HepG2 (cell line): ENCODE data around the gene MRPL51. TPM values are rescaled to one million over a fixed set of nuclear protein-coding genes. Genes with fewer than 3 reads are reported as not detected.

Source experiments
- ATAC-seq: fragments of 200-7000 bp; cut with Tn5 transposase; 3 replicates; pipeline ENCODE4 v1.9.1; 2020; ENCODE audit warnings: mild to moderate bottlenecking, moderate library complexity
- BruUV-seq: library from RNA; stranded (reverse); fragments of 400-500 nt; replicated peaks from 2 replicates; lab custom pipeline; 2021; lab: Mats Ljungman, UMichigan
- CTCF ChIA-PET: fragments of 300-600 bp; formaldehyde crosslinking; extraction: SDS; loops from one replicate; lab custom pipeline; 2021; ENCODE audit warnings: low total read pairs, inconsistent platforms, low intra/inter-chr PET ratio; lab: Yijun Ruan, JAX
- POLR2A ChIA-PET: fragments of 350-600 bp; sonication (Branson Sonifier 250); formaldehyde crosslinking; loops from one replicate; lab custom pipeline; 2020; ENCODE audit warnings: antibody characterized with exemption, inconsistent platforms; lab: Yijun Ruan, JAX
- DNase-seq: peaks from one replicate; pipeline ENCODE4 v3.0.0-alpha.2; 2015; ENCODE audit warnings: low spot score
- FAIRE-seq: peaks from 3 replicates; lab custom pipeline; 2011; peaks lifted over from hg19 to GRCh38; lab: Jason Lieb, UNC
- H2AFZ ChIP-seq: one replicate; pipeline ENCODE4 v1.6.1; 2011; ENCODE audit warnings: low read length, inconsistent platforms
- H3K27ac ChIP-seq: fragments of 300-600 bp; 3 replicates; pipeline ENCODE4 v1.8.0; 2011; ENCODE audit warnings: mixed run types, mild to moderate bottlenecking, mixed read lengths, low read length, inconsistent platforms; ENCODE audit not compliant: insufficient read depth; ENCODE audit errors: extremely low read length
- H3K27me3 ChIP-seq, 2 experiments: fragments of 200-600 bp in 1 of 2; 2 replicates in 1 of 2; 3 replicates in 1 of 2; pipeline versions ENCODE4 v1.6.0 to v1.8.0; 2011; ENCODE audit warnings: low read length in 2 of 2, mild to moderate bottlenecking in 2 of 2, moderate library complexity in 2 of 2, inconsistent platforms in 1 of 2; ENCODE audit not compliant: insufficient read depth in 2 of 2, control insufficient read depth in 1 of 2
- H3K36me3 ChIP-seq, 2 experiments: fragments of 200-600 bp in 1 of 2; replicated peaks in 1 of 2; 2 replicates in 1 of 2; 3 replicates in 1 of 2; pipeline versions ENCODE4 v1.5.1 to v1.8.0; 2011; ENCODE audit warnings: low read length in 2 of 2, inconsistent platforms in 1 of 2; ENCODE audit not compliant: insufficient read depth in 2 of 2, control insufficient read depth in 1 of 2
- H3K4me1 ChIP-seq: 2 replicates; pipeline ENCODE4 v1.5.1; 2012; ENCODE audit warnings: low read length, inconsistent platforms; ENCODE audit not compliant: insufficient read depth
- H3K4me2 ChIP-seq: 2 replicates; pipeline ENCODE4 v1.6.0; 2011; ENCODE audit warnings: low read depth, low read length, inconsistent platforms
- H3K4me3 ChIP-seq, 3 experiments: fragments of 200-600 bp in 1 of 3; sonication (generic), shearing (Covaris generic) in 1 of 3; replicated peaks in 1 of 3; 2 replicates each; pipeline ENCODE4 v1.5.1; 2011 to 2016; ENCODE audit warnings: low read length in 3 of 3, inconsistent platforms in 2 of 3, low read depth in 2 of 3, mild to moderate bottlenecking in 2 of 3, control low read depth in 1 of 3, mixed read lengths in 1 of 3; ENCODE audit not compliant: insufficient read depth in 1 of 3
- H3K79me2 ChIP-seq: one replicate; pipeline ENCODE4 v1.6.1; 2011; ENCODE audit warnings: low read length, inconsistent platforms; ENCODE audit not compliant: insufficient read depth
- H3K9ac ChIP-seq: 2 replicates; pipeline ENCODE4 v1.6.0; 2011; ENCODE audit warnings: mild to moderate bottlenecking, low read depth, low read length, inconsistent platforms; ENCODE audit not compliant: insufficient read depth
- H3K9me3 ChIP-seq: 2 replicates; pipeline ENCODE4 v1.5.1; 2012; ENCODE audit warnings: mild to moderate bottlenecking, low read length
- H4K20me1 ChIP-seq: 2 replicates; pipeline ENCODE4 v1.6.0; 2011; ENCODE audit warnings: inconsistent platforms, mild to moderate bottlenecking, low read length, moderate library complexity; ENCODE audit not compliant: insufficient read depth
- AKNA ChIP-seq: sonication (generic); formaldehyde crosslinking; IDR thresholded peaks from 2 replicates; pipeline ENCODE4 v1.4.0; 2020; ENCODE audit warnings: missing genetic modification reagents, borderline replicate concordance
- CHCHD3 ChIP-seq: sonication (generic); formaldehyde crosslinking; IDR thresholded peaks from 2 replicates; pipeline ENCODE4 v1.8.0; 2022; ENCODE audit warnings: mild to moderate bottlenecking, missing genetic modification reagents, moderate library complexity
- DNMT3B ChIP-seq: conservative IDR thresholded peaks from 2 replicates; pipeline ENCODE4 v1.6.1; 2016; ENCODE audit warnings: missing biosample characterization, control low read depth
- HMG20B ChIP-seq: conservative IDR thresholded peaks from 2 replicates; pipeline ENCODE4 v1.6.1; 2016; ENCODE audit warnings: missing genetic modification reagents, missing compliant biosample characterization
- JUND ChIP-seq: sonication (generic); formaldehyde crosslinking; IDR thresholded peaks from 2 replicates; pipeline ENCODE4 v1.8.0; 2022; ENCODE audit warnings: mild to moderate bottlenecking, missing genetic modification reagents
- MED13 ChIP-seq: sonication (generic); formaldehyde crosslinking; IDR thresholded peaks from 2 replicates; pipeline ENCODE4 v1.5.0; 2020; ENCODE audit warnings: missing genetic modification reagents
- RORA ChIP-seq: sonication (generic); formaldehyde crosslinking; IDR thresholded peaks from 2 replicates; pipeline ENCODE4 v1.5.0; 2020; ENCODE audit warnings: mild to moderate bottlenecking, missing genetic modification reagents, moderate library complexity
- SATB2 ChIP-seq: sonication (generic); formaldehyde crosslinking; IDR thresholded peaks from 2 replicates; pipeline ENCODE4 v1.5.0; 2020; ENCODE audit warnings: missing genetic modification reagents
- SETDB1 ChIP-seq: sonication (generic); formaldehyde crosslinking; IDR thresholded peaks from 2 replicates; pipeline ENCODE4 v1.5.1; 2020; ENCODE audit warnings: missing genetic modification reagents, mild to moderate bottlenecking, borderline replicate concordance
- ZNF10 ChIP-seq: sonication (generic); formaldehyde crosslinking; IDR thresholded peaks from 2 replicates; pipeline ENCODE4 v1.4.0; 2020; ENCODE audit warnings: mild to moderate bottlenecking, low read depth, missing genetic modification reagents, borderline replicate concordance
- ZNF30 ChIP-seq: sonication (generic); formaldehyde crosslinking; IDR thresholded peaks from 2 replicates; pipeline ENCODE4 v1.5.0; 2020; ENCODE audit warnings: mild to moderate bottlenecking, missing genetic modification reagents
- ZNF430 ChIP-seq: sonication (generic); formaldehyde crosslinking; IDR thresholded peaks from 2 replicates; pipeline ENCODE4 v1.9.0; 2021; ENCODE audit warnings: mild to moderate bottlenecking, missing genetic modification reagents
- ZNF883 ChIP-seq: sonication (generic); formaldehyde crosslinking; IDR thresholded peaks from 2 replicates; pipeline ENCODE4 v1.5.1; 2020; ENCODE audit warnings: mild to moderate bottlenecking, missing genetic modification reagents; ENCODE audit errors: not compliant biosample characterization
- WGBS: methylation state at CpG from one replicate; pipeline ENCODE4 v1.1.6; 2017; ENCODE audit warnings: low lambda C conversion rate; 5-methylcytosine and 5-hydroxymethylcytosine counted together
- in situ Hi-C: cut with HindIII; loops from 2 replicates; pipeline ENCODE4 v1.10.0; 2017; ENCODE audit warnings: low pct_unique_long_range_greater_than_20kb; ENCODE audit not compliant: extremely low pct_ligation_motif_present
- intact Hi-C: fragments of 100-400 bp; cut with micrococcal nuclease; formaldehyde crosslinking; loops from one replicate; pipeline ENCODE4 v1.10.0; 2022; ENCODE audit not compliant: unreplicated experiment
- polyA plus RNA-seq, 8 experiments: library from polyadenylated mRNA; depleted of rRNA in 3 of 8; stranded (reverse) in 7 of 8; unstranded in 1 of 8; fragments of >200 nt; fragmentation: Illumina TruSeq in 4 of 8; extraction: Trizol in 4 of 8; gene quantifications; 2 replicates each; pipeline versions ENCODE4 v1.2.1 to v1.2.3, GENCODE V29; 2011 to 2016; ENCODE audit warnings: low read depth in 4 of 8, missing spikeins in 1 of 8, mixed read lengths in 1 of 8; ENCODE audit not compliant: insufficient read depth in 1 of 8
- total RNA-seq, 5 experiments: library from RNA; depleted of rRNA; stranded (reverse); fragments of >200 nt; fragmentation: Illumina TruSeq; extraction: Trizol; gene quantifications; 2 replicates each; pipeline ENCODE4 v1.2.3, GENCODE V29; 2016; ENCODE audit warnings: low read depth in 1 of 5
- TF ChIP-seq, protein P1 (sequence below), 2 experiments: sonication (generic) in 1 of 2; formaldehyde crosslinking in 1 of 2; IDR thresholded peaks; 2 replicates each; pipeline versions ENCODE4 v1.4.0 to v1.6.1; 2018 to 2020; ENCODE audit warnings: missing genetic modification reagents in 2 of 2, borderline replicate concordance in 1 of 2, low read depth in 1 of 2, mild to moderate bottlenecking in 1 of 2, missing biosample characterization in 1 of 2

MRPL51 gene
- total and polyA plus RNA-seq, 2 of the 13 experiments (the other 11 are each of a cell fraction or from before 2014, with no cell fraction given) = 64.8 to 278 TPM

DNA sequence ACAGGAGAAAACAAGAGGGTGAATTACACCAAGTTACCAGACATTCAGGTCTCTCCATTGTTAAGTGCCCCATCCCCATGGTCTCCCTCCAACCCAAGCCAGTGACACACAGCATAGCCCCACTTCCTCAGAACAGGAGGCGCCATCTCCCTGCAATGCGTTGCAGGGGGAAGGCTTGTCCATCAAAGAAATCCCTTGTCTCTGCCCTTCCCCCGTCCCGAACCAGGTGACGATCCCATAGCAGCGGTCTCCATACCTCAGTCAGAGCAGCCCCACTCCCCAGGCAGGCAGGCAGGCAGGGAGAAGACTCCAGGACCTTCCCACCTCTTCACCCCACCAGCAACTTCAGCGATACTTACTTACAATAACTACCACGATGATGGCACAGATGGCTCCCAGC, 28.5 kb downstream of the MRPL51 start:
- no peak for TF ChIP-seq JUND (CRISPR knock-in tag)
- no peak for TF ChIP-seq MED13 (CRISPR knock-in tag)
- TF ChIP-seq CHCHD3 (CRISPR knock-in tag) = no peak
- TF ChIP-seq, protein P1, sequence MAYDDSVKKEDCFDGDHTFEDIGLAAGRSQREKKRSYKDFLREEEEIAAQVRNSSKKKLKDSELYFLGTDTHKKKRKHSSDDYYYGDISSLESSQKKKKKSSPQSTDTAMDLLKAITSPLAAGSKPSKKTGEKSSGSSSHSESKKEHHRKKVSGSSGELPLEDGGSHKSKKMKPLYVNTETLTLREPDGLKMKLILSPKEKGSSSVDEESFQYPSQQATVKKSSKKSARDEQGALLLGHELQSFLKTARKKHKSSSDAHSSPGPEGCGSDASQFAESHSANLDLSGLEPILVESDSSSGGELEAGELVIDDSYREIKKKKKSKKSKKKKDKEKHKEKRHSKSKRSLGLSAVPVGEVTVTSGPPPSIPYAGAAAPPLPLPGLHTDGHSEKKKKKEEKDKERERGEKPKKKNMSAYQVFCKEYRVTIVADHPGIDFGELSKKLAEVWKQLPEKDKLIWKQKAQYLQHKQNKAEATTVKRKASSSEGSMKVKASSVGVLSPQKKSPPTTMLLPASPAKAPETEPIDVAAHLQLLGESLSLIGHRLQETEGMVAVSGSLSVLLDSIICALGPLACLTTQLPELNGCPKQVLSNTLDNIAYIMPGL (CRISPR knock-in tag; IDR thresholded peaks at IDR 0.05; ENCODE audit: borderline replicate concordance in 1 of 2, low read depth in 1 of 2) = no peak
- TF ChIP-seq RORA (CRISPR knock-in tag) = no peak
- no peak for TF ChIP-seq ZNF883 (CRISPR knock-in tag)
- TF ChIP-seq SETDB1 (CRISPR knock-in tag) = no peak
- no peak for TF ChIP-seq ZNF10 (CRISPR knock-in tag)
- TF ChIP-seq AKNA (CRISPR knock-in tag) = no peak
- TF ChIP-seq DNMT3B (CRISPR knock-in tag) = no peak
- TF ChIP-seq SATB2 = no peak
- no peak for TF ChIP-seq ZNF430
- no peak for TF ChIP-seq ZNF30
- TF ChIP-seq HMG20B = no peak
- no peak for FAIRE-seq
- WGBS = 98% methylated on average over 7 of the region's 8 CpGs
- Histone ChIP-seq H3K4me2 (no peak overlapping the region), H3K4me3 (no peak overlapping the region), H3K27me3 (no peaks in the 10 kb centered on the region), H3K4me1 (peaks cover 24% of the 10 kb centered on the region), H2AFZ (no peak overlapping the region), H3K36me3 (peaks cover 20 to 34% of the 10 kb centered on the region in 2 experiments), H4K20me1 (no peaks in the 10 kb centered on the region), H3K27ac (no peak overlapping the region), H3K9ac (no peak overlapping the region), H3K9me3 (no peaks in the 10 kb centered on the region), H3K79me2 (no peaks in the 10 kb centered on the region)
- intact Hi-C loops (loop anchor here (10.0 kb wide), 1 partner anchor 130 kb away; no protein-coding TSS in a partner anchor), in situ Hi-C loops (loop anchor here (5.0 to 25.0 kb wide), 2 partner anchors 42 to 402 kb away; no protein-coding TSS in a partner anchor)
- BruUV-seq = no TSS peak
- CTCF ChIA-PET = interaction anchor here (1.6 to 1.7 kb wide), 2 partner anchors 41 to 141 kb away, joined by 6 to 29 read pairs; no protein-coding TSS in a partner anchor
- no peak for ATAC-seq
- no peak for DNase-seq
- POLR2A ChIA-PET = interaction anchor here (1.0 kb wide), 1 partner anchor 12 kb away, joined by 5 read pairs; the partner anchor contains the start of gene TAPBPL
